ENCODE data around the gene ANO7. TPM values are rescaled to one million over a fixed set of nuclear protein-coding genes. Genes with fewer than 3 reads are reported as not detected.

Gene ANO7
- polyA plus RNA-seq, 1 of the 3 experiments (the other 2 are of a cell fraction) = 0.81 TPM

DNA sequence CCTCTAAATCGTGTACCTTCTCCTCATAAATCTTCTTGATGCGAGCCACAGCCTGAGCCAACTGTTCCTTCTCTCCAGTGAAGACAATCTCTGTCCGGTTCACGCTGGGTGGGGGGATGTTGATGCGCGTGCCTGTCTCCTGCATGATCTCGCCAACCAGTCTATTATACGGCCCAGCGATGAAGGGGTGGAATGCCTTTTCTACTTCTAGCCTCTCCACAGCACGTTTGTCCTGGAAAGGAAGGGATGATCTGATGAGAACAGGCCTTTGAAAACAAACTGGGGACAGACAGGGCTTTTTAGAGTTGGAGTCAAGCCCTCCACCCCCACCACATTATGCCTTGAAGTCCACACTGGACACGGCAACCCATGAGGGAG lies 67.7 kb downstream of the ANO7 start:
- no peak overlapping the region for H3K4me2 ChIP-seq
- peaks cover 8% of the 10 kb centered on the region for H3F3A ChIP-seq (replicated peaks; ENCODE audit: insufficient read depth)
- CTCF ChIA-PET = no interaction called here
- no peak for TF ChIP-seq MEF2A (IDR thresholded peaks at IDR 0.05; ENCODE audit: borderline replicate concordance, low read depth)
- TF ChIP-seq, protein P1, sequence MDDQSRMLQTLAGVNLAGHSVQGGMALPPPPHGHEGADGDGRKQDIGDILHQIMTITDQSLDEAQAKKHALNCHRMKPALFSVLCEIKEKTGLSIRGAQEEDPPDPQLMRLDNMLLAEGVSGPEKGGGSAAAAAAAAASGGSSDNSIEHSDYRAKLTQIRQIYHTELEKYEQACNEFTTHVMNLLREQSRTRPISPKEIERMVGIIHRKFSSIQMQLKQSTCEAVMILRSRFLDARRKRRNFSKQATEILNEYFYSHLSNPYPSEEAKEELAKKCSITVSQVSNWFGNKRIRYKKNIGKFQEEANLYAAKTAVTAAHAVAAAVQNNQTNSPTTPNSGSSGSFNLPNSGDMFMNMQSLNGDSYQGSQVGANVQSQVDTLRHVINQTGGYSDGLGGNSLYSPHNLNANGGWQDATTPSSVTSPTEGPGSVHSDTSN (IDR thresholded peaks at IDR 0.05) = no peak
- TF ChIP-seq, protein P2, sequence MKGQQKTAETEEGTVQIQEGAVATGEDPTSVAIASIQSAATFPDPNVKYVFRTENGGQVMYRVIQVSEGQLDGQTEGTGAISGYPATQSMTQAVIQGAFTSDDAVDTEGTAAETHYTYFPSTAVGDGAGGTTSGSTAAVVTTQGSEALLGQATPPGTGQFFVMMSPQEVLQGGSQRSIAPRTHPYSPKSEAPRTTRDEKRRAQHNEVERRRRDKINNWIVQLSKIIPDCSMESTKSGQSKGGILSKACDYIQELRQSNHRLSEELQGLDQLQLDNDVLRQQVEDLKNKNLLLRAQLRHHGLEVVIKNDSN (IDR thresholded peaks at IDR 0.05; ENCODE audit: borderline replicate concordance, low read depth) = no peak
- no peak for TF ChIP-seq JUND (IDR thresholded peaks at IDR 0.05)
- TF ChIP-seq, protein P3, sequence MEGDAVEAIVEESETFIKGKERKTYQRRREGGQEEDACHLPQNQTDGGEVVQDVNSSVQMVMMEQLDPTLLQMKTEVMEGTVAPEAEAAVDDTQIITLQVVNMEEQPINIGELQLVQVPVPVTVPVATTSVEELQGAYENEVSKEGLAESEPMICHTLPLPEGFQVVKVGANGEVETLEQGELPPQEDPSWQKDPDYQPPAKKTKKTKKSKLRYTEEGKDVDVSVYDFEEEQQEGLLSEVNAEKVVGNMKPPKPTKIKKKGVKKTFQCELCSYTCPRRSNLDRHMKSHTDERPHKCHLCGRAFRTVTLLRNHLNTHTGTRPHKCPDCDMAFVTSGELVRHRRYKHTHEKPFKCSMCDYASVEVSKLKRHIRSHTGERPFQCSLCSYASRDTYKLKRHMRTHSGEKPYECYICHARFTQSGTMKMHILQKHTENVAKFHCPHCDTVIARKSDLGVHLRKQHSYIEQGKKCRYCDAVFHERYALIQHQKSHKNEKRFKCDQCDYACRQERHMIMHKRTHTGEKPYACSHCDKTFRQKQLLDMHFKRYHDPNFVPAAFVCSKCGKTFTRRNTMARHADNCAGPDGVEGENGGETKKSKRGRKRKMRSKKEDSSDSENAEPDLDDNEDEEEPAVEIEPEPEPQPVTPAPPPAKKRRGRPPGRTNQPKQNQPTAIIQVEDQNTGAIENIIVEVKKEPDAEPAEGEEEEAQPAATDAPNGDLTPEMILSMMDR (IDR thresholded peaks at IDR 0.05) = no peak
- no peak for TF ChIP-seq RXRA (IDR thresholded peaks at IDR 0.05; ENCODE audit: borderline replicate concordance, low read depth)
- no peak for TF ChIP-seq RCOR1 (IDR thresholded peaks at IDR 0.05; ENCODE audit: low read length)
- TF ChIP-seq, protein P4, sequence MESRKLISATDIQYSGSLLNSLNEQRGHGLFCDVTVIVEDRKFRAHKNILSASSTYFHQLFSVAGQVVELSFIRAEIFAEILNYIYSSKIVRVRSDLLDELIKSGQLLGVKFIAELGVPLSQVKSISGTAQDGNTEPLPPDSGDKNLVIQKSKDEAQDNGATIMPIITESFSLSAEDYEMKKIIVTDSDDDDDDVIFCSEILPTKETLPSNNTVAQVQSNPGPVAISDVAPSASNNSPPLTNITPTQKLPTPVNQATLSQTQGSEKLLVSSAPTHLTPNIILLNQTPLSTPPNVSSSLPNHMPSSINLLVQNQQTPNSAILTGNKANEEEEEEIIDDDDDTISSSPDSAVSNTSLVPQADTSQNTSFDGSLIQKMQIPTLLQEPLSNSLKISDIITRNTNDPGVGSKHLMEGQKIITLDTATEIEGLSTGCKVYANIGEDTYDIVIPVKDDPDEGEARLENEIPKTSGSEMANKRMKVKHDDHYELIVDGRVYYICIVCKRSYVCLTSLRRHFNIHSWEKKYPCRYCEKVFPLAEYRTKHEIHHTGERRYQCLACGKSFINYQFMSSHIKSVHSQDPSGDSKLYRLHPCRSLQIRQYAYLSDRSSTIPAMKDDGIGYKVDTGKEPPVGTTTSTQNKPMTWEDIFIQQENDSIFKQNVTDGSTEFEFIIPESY (IDR thresholded peaks at IDR 0.05; ENCODE audit: borderline replicate concordance, low read depth) = no peak
- no peak for TF ChIP-seq EZH2phosphoT487 (IDR thresholded peaks at IDR 0.05; ENCODE audit: borderline replicate concordance, low read depth)
- no peak for TF ChIP-seq POLR2AphosphoS5 (IDR thresholded peaks at IDR 0.05; ENCODE audit: low read depth, low read length)
- no peak for TF ChIP-seq YY1 (IDR thresholded peaks at IDR 0.05; ENCODE audit: low read depth)
- TF ChIP-seq SMC3 (IDR thresholded peaks at IDR 0.05; ENCODE audit: low read depth, low read length) = no peak
- TF ChIP-seq TCF12 (IDR thresholded peaks at IDR 0.05) = no peak
- no peak for TF ChIP-seq FOXM1 (IDR thresholded peaks at IDR 0.05; ENCODE audit: low read depth)
- TF ChIP-seq EP300 (IDR thresholded peaks at IDR 0.05; ENCODE audit: borderline replicate concordance in 1 of 2, low read depth in 1 of 2, low read length in 1 of 2) = no peak
- no peak overlapping the region for H3K27ac ChIP-seq (ENCODE audit: low read depth in 2 of 2, low read length in 1 of 2)
- peaks cover 72 to 78% of the 10 kb centered on the region in 2 experiments for H3K36me3 ChIP-seq (replicated peaks in 1 of 2; ENCODE audit: control insufficient read depth in 1 of 2, insufficient read depth in 2 of 2, low read length in 1 of 2)
- DNase-seq = no peak
- no peak overlapping the region for H3K9ac ChIP-seq
- H3K9me2 ChIP-seq = no peaks in the 10 kb centered on the region
- H2AFZ ChIP-seq (ENCODE audit: low read depth) = no peak overlapping the region
- peaks cover 81% of the 10 kb centered on the region for H3K79me2 ChIP-seq (ENCODE audit: insufficient read depth)
- no peaks in the 10 kb centered on the region for H3K27me3 ChIP-seq (ENCODE audit: insufficient read depth)
- H3K4me3 ChIP-seq (ENCODE audit: low read depth in 2 of 2, low read length in 1 of 2) = no peak overlapping the region
- H3K9me3 ChIP-seq = no peaks in the 10 kb centered on the region
- peaks cover 67% of the 10 kb centered on the region for H4K20me1 ChIP-seq (ENCODE audit: insufficient read depth)
- H3K4me1 ChIP-seq (ENCODE audit: control insufficient read depth in 1 of 2, insufficient read depth in 2 of 2, low read depth in 1 of 2, low read length in 1 of 2) = no peaks in the 10 kb centered on the region
- 97% methylated on average over 11 of the region's 11 CpGs for WGBS (ENCODE audit: low lambda C conversion rate)
- POLR2A ChIA-PET = no interaction called here

Data from SK-N-SH (cell line).